Left ventricle myocardium inferior (tissue), 1 donor: Measurements from ENCODE around the gene PCLAF. TPM values are rescaled to one million over a fixed set of nuclear protein-coding genes. Genes with fewer than 3 reads are reported as not detected.
"Not testable (repeated sequence)": the region's sequence is repeated elsewhere in the genome, so short reads cannot be mapped to it uniquely, and the experiment has no call there.

Experiments
- DNase-seq: peaks from one replicate; pipeline ENCODE4 v3.0.0-alpha.2; 2020
- H3K27ac ChIP-seq: fragments of 200-600 bp; replicated peaks from 2 replicates; pipeline ENCODE4 v1.8.0; 2021
- H3K27me3 ChIP-seq: fragments of 200-600 bp; 2 replicates; pipeline ENCODE4 v1.8.0; 2021; ENCODE audit warnings: low read depth
- H3K36me3 ChIP-seq: fragments of 200-600 bp; 2 replicates; pipeline ENCODE4 v1.8.0; 2021
- H3K4me1 ChIP-seq: fragments of 200-600 bp; 2 replicates; pipeline ENCODE4 v1.8.0; 2021
- H3K4me3 ChIP-seq: fragments of 200-600 bp; 2 replicates; pipeline ENCODE4 v1.8.0; 2021; ENCODE audit warnings: mild to moderate bottlenecking, moderate library complexity
- H3K9me3 ChIP-seq: fragments of 200-600 bp; replicated peaks from 2 replicates; pipeline ENCODE4 v1.8.0; 2021
- intact Hi-C: fragments of 100-400 bp; cut with micrococcal nuclease; formaldehyde crosslinking; loops from one replicate; pipeline ENCODE4 v1.11.0; 2022
- total RNA-seq: library from RNA; stranded (reverse); fragmentation: NEBNext Ultra II Directional; extraction: Animal tissue kit (Norgen Biotek cat#: 25700); gene quantifications from one replicate; pipeline ENCODE4 v1.2.1, GENCODE V29; 2021
- TF ChIP-seq, protein P1 (sequence below): fragments of 200-600 bp; IDR thresholded peaks from 2 replicates; pipeline ENCODE4 v1.8.0; 2021; ENCODE audit warnings: antibody characterized with exemption, mild to moderate bottlenecking, borderline replicate concordance
- donor health status: DM: no; HTN: yes; CAD: no; lungs with severe emphysema.

PCLAF gene
- total RNA-seq, 1 donor from 2014 or later, result 0.58 TPM

DNA sequence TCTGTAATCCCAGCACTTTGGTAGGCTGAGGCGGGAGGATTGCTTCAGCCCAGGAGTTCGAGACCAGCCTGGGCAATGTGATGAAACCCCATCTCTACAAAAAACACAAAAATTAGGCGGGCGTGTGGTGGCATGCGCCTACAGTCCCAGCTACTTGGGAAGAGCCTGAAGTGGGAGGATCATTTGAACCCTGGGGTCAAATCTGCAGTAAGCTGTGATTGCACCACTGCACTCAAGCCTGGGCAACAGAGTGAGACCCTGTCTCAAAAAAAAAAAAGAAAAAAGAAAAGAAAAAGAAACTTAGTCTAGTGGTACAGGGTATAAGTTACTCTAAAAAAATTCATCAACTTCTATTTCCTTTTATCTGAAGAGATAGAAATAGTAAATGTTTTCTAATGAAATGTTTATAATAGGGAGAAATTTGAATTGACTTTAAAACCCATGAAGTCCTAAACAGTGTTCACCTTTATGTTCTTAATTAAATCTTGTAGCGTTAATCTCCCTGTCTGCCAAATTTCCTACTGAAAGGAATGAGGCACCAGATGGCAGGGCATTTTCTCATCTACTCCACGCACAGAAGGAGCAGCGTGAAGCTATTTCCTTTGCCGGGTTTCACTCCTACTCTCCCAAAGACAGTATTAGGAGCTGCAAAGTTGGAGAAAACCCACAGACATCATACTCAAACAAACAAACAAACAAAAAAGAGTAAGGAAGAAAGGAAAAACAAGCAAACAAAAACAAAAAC, 1.9 kb downstream of the PCLAF start:
- Histone ChIP-seq H3K27me3 (no peaks in the 10 kb centered on the region), H3K36me3 (no peaks in the 10 kb centered on the region), H3K4me3 (no peak overlapping the region), H3K9me3 (no peaks in the 10 kb centered on the region), H3K27ac (no peak overlapping the region), H3K4me1 (peaks cover 14% of the 10 kb centered on the region)
- TF ChIP-seq, protein P1, sequence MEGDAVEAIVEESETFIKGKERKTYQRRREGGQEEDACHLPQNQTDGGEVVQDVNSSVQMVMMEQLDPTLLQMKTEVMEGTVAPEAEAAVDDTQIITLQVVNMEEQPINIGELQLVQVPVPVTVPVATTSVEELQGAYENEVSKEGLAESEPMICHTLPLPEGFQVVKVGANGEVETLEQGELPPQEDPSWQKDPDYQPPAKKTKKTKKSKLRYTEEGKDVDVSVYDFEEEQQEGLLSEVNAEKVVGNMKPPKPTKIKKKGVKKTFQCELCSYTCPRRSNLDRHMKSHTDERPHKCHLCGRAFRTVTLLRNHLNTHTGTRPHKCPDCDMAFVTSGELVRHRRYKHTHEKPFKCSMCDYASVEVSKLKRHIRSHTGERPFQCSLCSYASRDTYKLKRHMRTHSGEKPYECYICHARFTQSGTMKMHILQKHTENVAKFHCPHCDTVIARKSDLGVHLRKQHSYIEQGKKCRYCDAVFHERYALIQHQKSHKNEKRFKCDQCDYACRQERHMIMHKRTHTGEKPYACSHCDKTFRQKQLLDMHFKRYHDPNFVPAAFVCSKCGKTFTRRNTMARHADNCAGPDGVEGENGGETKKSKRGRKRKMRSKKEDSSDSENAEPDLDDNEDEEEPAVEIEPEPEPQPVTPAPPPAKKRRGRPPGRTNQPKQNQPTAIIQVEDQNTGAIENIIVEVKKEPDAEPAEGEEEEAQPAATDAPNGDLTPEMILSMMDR, result no peak
- intact Hi-C loops, result no loop called here
- no peak for DNase-seq

DNA sequence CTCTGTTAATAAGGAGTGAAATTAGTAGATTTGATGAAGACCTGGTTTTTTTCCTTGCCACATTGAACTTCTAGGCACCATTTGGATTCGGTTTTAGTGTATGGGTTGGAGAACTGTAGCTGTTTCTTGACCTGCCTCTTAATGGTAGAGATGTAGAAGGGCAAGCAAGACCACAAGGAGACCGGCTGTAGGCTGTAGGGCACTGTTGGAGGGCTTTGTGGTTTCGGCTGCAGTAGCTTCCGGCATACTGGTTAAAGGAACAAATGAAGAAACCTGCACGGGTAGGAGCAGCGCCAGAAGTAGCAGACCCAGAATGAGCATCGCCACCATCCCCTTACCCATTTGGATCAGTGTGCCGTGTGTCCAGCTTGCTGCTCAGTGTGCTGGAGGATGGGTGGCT, 7.9 kb downstream of the PCLAF start:
- no peaks in the 10 kb centered on the region for H3K9me3 ChIP-seq
- DNase-seq, result no peak
- H3K27me3 ChIP-seq, result no peaks in the 10 kb centered on the region
- H3K36me3 ChIP-seq, result no peaks in the 10 kb centered on the region
- no peaks in the 10 kb centered on the region for H3K4me1 ChIP-seq
- intact Hi-C loops, result no loop called here
- TF ChIP-seq, protein P1, result no peak
- H3K4me3 ChIP-seq, result no peak overlapping the region
- H3K27ac ChIP-seq, result no peak overlapping the region

DNA sequence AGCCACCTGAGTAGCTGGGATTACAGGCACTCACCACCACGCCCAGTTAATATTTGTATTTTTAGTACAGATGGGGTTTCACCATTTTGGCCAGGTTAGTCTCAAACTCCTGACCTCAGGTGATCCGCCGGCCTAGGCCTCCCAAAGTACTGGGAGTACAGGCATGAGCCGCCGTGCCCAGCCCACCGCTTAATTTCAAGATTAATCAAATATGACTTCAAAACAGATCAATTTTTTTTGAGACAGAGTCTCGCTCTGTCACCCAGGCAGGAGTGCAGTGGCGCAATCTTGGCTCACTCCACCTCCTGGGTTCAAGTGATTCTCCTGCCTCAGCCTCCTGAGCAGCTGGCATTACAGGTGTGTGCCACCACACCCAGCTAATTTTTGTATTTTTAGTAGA, 9.9 kb downstream of the PCLAF start:
- H3K27ac ChIP-seq, H3K36me3 ChIP-seq, H3K4me3 ChIP-seq, H3K27me3 ChIP-seq, DNase-seq, intact Hi-C loops, H3K4me1 ChIP-seq, H3K9me3 ChIP-seq: not testable (repeated sequence)

DNA sequence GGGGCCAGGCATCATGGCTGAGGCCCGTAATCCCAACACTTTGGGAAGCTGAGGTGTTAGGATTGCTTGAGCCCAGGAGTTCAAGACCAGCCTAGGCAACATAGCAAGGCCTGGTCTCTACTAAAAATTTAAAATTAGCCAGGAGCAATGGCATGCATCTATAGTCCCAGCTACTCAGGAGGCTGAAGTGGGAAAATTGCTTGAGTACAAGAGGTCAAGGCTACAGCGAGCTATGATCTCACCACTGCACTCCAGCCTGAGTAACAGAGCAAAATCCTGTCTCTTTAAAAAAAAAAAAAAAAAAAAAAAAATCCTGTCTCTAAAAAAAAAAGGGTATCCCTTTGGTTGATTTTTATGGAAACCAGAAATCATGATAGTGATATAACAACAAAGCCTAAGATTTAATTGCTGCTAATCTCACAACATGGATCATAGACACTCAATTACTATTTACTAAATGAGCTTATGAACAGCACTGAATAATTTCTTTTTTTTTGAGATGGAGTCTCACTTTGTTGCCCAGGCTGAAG, 12.1 kb downstream of the PCLAF start:
- no peak overlapping the region for H3K4me3 ChIP-seq
- no peaks in the 10 kb centered on the region for H3K36me3 ChIP-seq
- no peaks in the 10 kb centered on the region for H3K27me3 ChIP-seq
- DNase-seq, result no peak
- no peaks in the 10 kb centered on the region for H3K4me1 ChIP-seq
- H3K9me3 ChIP-seq, result no peaks in the 10 kb centered on the region
- intact Hi-C loops, result no loop called here
- H3K27ac ChIP-seq, result no peak overlapping the region
- TF ChIP-seq, protein P1, result no peak

DNA sequence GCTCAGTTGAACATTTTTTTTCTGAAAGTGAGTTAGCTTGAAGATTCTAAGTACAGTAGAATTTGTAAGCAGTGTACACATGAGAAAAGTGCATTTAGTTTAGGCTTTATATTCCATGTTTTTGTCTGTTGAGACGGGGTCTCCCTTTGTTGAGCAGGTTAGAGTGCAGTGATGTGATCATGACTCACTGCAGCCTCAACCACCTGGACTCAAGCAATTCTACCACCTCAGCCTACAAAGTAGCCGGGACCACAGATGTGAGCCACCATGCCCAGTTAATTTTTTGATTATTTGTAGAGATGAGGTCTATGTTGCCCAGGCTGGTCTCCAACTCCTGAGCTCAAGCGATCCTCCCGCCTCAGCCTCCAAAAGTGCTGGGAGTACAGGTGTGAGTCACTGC, 20.0 kb downstream of the PCLAF start:
- DNase-seq, result no peak
- intact Hi-C loops, result no loop called here
- TF ChIP-seq, protein P1, result no peak
- no peak overlapping the region for H3K4me3 ChIP-seq
- no peaks in the 10 kb centered on the region for H3K9me3 ChIP-seq
- no peaks in the 10 kb centered on the region for H3K27me3 ChIP-seq
- no peak overlapping the region for H3K27ac ChIP-seq
- no peaks in the 10 kb centered on the region for H3K36me3 ChIP-seq
- H3K4me1 ChIP-seq, result peaks cover 8% of the 10 kb centered on the region

DNA sequence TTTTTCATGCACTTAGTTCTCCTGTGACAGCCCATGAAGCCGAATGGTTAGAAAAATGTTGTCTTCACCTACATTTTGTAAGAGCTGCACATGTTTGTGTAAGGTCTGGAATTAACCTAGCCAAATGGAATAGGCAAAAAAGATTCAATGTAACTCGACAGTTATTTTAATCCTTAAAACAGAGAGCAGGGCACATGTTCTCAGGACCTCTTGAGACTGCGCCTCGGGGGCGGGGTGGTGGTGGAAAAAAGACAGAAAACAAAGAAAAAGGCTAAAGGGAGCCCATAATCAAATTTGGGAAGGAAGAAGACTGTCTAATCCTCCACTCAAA, 24.6 kb downstream of the PCLAF start:
- Histone ChIP-seq H3K36me3 (no peaks in the 10 kb centered on the region), H3K27ac (peak overlapping the region; percentile 79), H3K27me3 (no peaks in the 10 kb centered on the region), H3K9me3 (no peaks in the 10 kb centered on the region), H3K4me1 (peaks cover 29% of the 10 kb centered on the region), H3K4me3 (peak overlapping the region; percentile 93)
- TF ChIP-seq, protein P1, result no peak
- intact Hi-C loops, result no loop called here
- DNase-seq, result no peak
